OCI-LY1 (cell line): ENCODE measurements around the gene WDR5.

Experiments
- H2AFZ ChIP-seq: fragments of 200-600 bp; sonication (generic), shearing (Covaris generic); 2 replicates; pipeline ENCODE4 v1.6.0; 2014; ENCODE audit warnings: antibody characterized with exemption, mild to moderate bottlenecking, low read length
- H3F3A ChIP-seq: fragments of 200-600 bp; sonication (generic), shearing (Covaris generic); 2 replicates; pipeline ENCODE4 v1.6.0; 2014; ENCODE audit warnings: mild to moderate bottlenecking, antibody characterized with exemption, low read length, moderate library complexity; ENCODE audit not compliant: insufficient read depth
- H3K27ac ChIP-seq: fragments of 200-600 bp; sonication (generic); 2 replicates; pipeline ENCODE4 v1.5.1; 2014; ENCODE audit warnings: low read length, mixed run types, mild to moderate bottlenecking, low read depth; ENCODE audit not compliant: poor library complexity, severe bottlenecking
- H3K27me3 ChIP-seq: fragments of 200-600 bp; sonication (generic); 2 replicates; pipeline ENCODE4 v1.6.0; 2014; ENCODE audit warnings: antibody characterized with exemption, mild to moderate bottlenecking, low read length, moderate library complexity; ENCODE audit not compliant: insufficient read depth
- H3K36me3 ChIP-seq: fragments of 200-600 bp; sonication (generic); 2 replicates; pipeline ENCODE4 v1.6.1; 2014; ENCODE audit warnings: mild to moderate bottlenecking, antibody characterized with exemption, low read length, moderate library complexity, mixed read lengths; ENCODE audit not compliant: insufficient read depth
- H3K4me1 ChIP-seq: fragments of 200-600 bp; sonication (generic); 2 replicates; pipeline ENCODE4 v1.5.1; 2014; ENCODE audit warnings: mild to moderate bottlenecking, low read length, moderate library complexity; ENCODE audit not compliant: insufficient read depth, severe bottlenecking
- H3K4me2 ChIP-seq: fragments of 200-600 bp; sonication (generic), shearing (Covaris generic); 2 replicates; pipeline ENCODE4 v1.6.1; 2014; ENCODE audit warnings: low read length
- H3K4me3 ChIP-seq: fragments of 200-600 bp; sonication (generic); 2 replicates; pipeline ENCODE4 v1.5.1; 2014; ENCODE audit warnings: low read length, low read depth, mild to moderate bottlenecking, mixed read lengths; ENCODE audit not compliant: poor library complexity, severe bottlenecking
- H3K79me2 ChIP-seq: fragments of 200-600 bp; shearing (Covaris generic); 2 replicates; pipeline ENCODE4 v1.6.1; 2016; ENCODE audit warnings: mixed run types, low read length, mixed read lengths; ENCODE audit not compliant: insufficient read depth
- H3K9ac ChIP-seq: fragments of 200-600 bp; sonication (generic), shearing (Covaris generic); 2 replicates; pipeline ENCODE4 v1.6.1; 2014; ENCODE audit warnings: mild to moderate bottlenecking, low read length, mixed read lengths
- H3K9me2 ChIP-seq: fragments of 200-600 bp; sonication (generic), shearing (Covaris generic); 2 replicates; pipeline ENCODE4 v1.6.1; 2014; ENCODE audit warnings: low read depth, mild to moderate bottlenecking, low read length, mixed read lengths
- H3K9me3 ChIP-seq: fragments of 200-600 bp; shearing (Covaris generic); 2 replicates; pipeline ENCODE4 v1.6.1; 2014; ENCODE audit warnings: low read length, mixed read lengths
- H4K20me1 ChIP-seq: fragments of 200-600 bp; sonication (generic), shearing (Covaris generic); 2 replicates; pipeline ENCODE4 v1.6.0; 2016; ENCODE audit warnings: mild to moderate bottlenecking, low read length; ENCODE audit not compliant: insufficient read depth
- EZH2 ChIP-seq: fragments of 200-600 bp; sonication (generic), shearing (Covaris generic); IDR thresholded peaks from 2 replicates; pipeline ENCODE4 v1.8.0; 2017; ENCODE audit warnings: borderline replicate concordance, mixed run types, mild to moderate bottlenecking, antibody characterized with exemption, low read length, moderate library complexity, mixed read lengths
- TF ChIP-seq, protein P1 (sequence below): fragments of 200-600 bp; sonication (generic), shearing (Covaris generic); IDR thresholded peaks from 2 replicates; pipeline ENCODE4 v1.5.1; 2017; ENCODE audit warnings: mild to moderate bottlenecking, antibody characterized with exemption, low read length, moderate library complexity, mixed read lengths

WDR5 gene

DNA sequence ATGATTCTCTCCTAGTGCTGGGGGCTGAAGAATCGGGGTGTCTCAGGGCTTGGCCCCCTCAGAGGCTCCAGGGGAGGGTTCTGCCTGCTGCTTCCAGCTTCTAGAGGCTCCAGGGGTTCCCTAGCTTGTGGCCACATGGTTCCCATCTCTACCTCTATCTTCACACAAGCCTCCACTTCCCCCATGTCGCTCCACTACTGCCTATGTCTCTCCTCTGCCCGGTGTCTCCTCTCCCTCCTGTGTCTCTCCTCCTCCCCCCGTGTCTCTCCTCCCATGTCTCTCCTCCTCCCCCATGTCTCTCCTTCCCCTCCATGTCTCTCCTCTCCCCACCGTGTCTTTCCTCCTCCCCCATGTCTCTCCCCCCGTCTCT is 40.7 kb downstream of the WDR5 start:
- Histone ChIP-seq H3F3A (no peaks in the 10 kb centered on the region), H3K9ac (no peak overlapping the region), H3K4me3 (no peak overlapping the region), H3K4me2 (no peak overlapping the region), H3K27ac (no peak overlapping the region), H3K9me3 (no peaks in the 10 kb centered on the region), H3K9me2 (no peaks in the 10 kb centered on the region), H4K20me1 (no peaks in the 10 kb centered on the region), H3K79me2 (no peaks in the 10 kb centered on the region), H3K36me3 (no peaks in the 10 kb centered on the region), H2AFZ (no peak overlapping the region), H3K4me1 (peaks cover 82% of the 10 kb centered on the region), H3K27me3 (no peaks in the 10 kb centered on the region)
- TF ChIP-seq, protein P1, sequence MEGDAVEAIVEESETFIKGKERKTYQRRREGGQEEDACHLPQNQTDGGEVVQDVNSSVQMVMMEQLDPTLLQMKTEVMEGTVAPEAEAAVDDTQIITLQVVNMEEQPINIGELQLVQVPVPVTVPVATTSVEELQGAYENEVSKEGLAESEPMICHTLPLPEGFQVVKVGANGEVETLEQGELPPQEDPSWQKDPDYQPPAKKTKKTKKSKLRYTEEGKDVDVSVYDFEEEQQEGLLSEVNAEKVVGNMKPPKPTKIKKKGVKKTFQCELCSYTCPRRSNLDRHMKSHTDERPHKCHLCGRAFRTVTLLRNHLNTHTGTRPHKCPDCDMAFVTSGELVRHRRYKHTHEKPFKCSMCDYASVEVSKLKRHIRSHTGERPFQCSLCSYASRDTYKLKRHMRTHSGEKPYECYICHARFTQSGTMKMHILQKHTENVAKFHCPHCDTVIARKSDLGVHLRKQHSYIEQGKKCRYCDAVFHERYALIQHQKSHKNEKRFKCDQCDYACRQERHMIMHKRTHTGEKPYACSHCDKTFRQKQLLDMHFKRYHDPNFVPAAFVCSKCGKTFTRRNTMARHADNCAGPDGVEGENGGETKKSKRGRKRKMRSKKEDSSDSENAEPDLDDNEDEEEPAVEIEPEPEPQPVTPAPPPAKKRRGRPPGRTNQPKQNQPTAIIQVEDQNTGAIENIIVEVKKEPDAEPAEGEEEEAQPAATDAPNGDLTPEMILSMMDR, result no peak
- TF ChIP-seq EZH2, result no peak

DNA sequence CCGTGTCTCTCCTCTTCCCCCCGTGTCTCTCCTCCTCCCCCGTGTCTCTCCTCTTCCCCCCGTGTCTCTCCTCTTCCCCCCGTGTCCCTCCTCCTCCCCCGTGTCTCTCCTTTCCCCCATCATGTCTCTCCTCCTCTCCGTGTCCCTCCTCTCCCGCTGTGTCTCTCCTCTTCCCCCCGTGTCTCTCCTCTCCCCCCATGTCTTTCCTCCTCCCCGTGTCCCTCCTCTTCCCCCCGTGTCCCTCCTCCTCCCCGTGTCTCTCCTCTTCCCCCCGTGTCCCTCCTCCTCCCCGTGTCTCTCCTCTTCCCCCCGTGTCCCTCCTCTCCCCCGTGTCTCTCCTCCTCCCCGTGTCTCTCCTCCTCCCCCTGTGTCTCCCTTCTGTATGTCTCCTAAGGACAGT is 41.3 kb downstream of the WDR5 start:
- no peaks in the 10 kb centered on the region for H3K9me2 ChIP-seq
- H3K36me3 ChIP-seq, result no peaks in the 10 kb centered on the region
- no peaks in the 10 kb centered on the region for H4K20me1 ChIP-seq
- H3F3A ChIP-seq, result no peaks in the 10 kb centered on the region
- H3K79me2 ChIP-seq, result no peaks in the 10 kb centered on the region
- TF ChIP-seq, protein P1, result no peak
- TF ChIP-seq EZH2, result no peak
- H3K27ac ChIP-seq, result peak overlapping the region; percentile 42
- no peak overlapping the region for H3K4me3 ChIP-seq
- H2AFZ ChIP-seq, result no peak overlapping the region
- H3K4me1 ChIP-seq, result peaks cover 82% of the 10 kb centered on the region
- H3K9ac ChIP-seq, result no peak overlapping the region; the same call in 1 of the 2 replicates
- no peaks in the 10 kb centered on the region for H3K9me3 ChIP-seq
- H3K4me2 ChIP-seq, result peak overlapping the region; percentile 16; the same call in 1 of the 2 replicates
- no peaks in the 10 kb centered on the region for H3K27me3 ChIP-seq

DNA sequence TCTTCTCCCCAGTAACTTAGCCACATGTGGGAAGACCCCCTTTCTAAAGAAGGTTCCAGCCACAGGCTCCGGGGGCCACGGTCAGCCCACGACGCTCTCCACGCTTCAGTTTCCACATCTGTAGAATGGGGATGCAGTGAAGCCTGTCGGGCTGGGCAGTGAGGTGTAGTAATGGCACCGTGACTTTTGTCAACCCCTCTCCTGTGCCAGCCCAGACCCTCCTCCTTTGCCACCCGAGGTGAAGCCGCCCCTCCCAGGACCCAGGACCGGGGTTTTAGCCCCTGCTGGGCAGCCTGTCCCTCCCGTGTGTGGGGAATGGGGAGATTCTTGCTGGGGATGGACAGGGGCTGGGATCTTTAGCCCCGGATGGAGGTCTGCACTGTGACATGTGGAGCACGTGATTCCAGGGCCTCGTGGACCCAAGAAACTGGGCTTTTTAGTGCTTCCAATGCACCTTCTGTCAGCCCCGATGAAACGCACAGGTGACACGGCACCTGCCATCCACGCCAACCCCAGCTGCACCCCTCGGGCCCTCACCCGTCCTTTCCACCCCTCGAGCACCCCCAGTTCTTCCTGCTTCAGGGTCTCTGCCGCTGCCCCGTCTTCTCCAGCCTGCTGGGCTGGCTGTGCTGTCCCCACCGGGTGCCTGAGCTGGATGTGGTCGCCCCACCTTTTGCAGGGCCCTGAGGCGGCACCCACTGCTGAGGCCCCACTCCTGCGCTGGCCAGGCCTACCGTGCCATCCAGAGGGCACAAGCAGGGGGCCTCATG is 41.9 kb downstream of the WDR5 start:
- peak overlapping the region; percentile 16; the same call in 1 of the 2 replicates for H3K4me2 ChIP-seq
- no peaks in the 10 kb centered on the region for H3K36me3 ChIP-seq
- no peaks in the 10 kb centered on the region for H3K79me2 ChIP-seq
- H3K4me3 ChIP-seq, result no peak overlapping the region
- TF ChIP-seq EZH2, result no peak
- TF ChIP-seq, protein P1, result no peak
- H3K27me3 ChIP-seq, result no peaks in the 10 kb centered on the region
- H3K9me2 ChIP-seq, result no peaks in the 10 kb centered on the region
- H3K9me3 ChIP-seq, result no peaks in the 10 kb centered on the region
- H2AFZ ChIP-seq, result no peak overlapping the region
- H3K9ac ChIP-seq, result no peak overlapping the region; the same call in 1 of the 2 replicates
- H4K20me1 ChIP-seq, result no peaks in the 10 kb centered on the region
- H3K27ac ChIP-seq, result peak overlapping the region; percentile 42
- no peaks in the 10 kb centered on the region for H3F3A ChIP-seq
- H3K4me1 ChIP-seq, result peaks cover 81% of the 10 kb centered on the region
